AG10803 (cell line): ENCODE results near the gene TNFRSF1B.
A peak's percentile ranks its signal among the peaks of the same experiment; 100 is the strongest.

Source experiments
- DNase-seq: peaks from one replicate; pipeline ENCODE4 v3.0.0; 2010; ENCODE audit warnings: low read depth
- H3K4me3 ChIP-seq: 2 replicates; pipeline ENCODE4 v1.5.1; 2011; ENCODE audit warnings: mild to moderate bottlenecking, low read length, control low read depth
- TF ChIP-seq, protein P1 (sequence below): conservative IDR thresholded peaks from 2 replicates; pipeline ENCODE4 v1.5.1; 2011; ENCODE audit warnings: mild to moderate bottlenecking, low read length, control low read depth, inconsistent platforms

TNFRSF1B gene

GRCh38 chr1:12183095-12183794 is 16.5 kb downstream of the TNFRSF1B start:
- H3K4me3 ChIP-seq = no peak overlapping the region
- TF ChIP-seq, protein P1, sequence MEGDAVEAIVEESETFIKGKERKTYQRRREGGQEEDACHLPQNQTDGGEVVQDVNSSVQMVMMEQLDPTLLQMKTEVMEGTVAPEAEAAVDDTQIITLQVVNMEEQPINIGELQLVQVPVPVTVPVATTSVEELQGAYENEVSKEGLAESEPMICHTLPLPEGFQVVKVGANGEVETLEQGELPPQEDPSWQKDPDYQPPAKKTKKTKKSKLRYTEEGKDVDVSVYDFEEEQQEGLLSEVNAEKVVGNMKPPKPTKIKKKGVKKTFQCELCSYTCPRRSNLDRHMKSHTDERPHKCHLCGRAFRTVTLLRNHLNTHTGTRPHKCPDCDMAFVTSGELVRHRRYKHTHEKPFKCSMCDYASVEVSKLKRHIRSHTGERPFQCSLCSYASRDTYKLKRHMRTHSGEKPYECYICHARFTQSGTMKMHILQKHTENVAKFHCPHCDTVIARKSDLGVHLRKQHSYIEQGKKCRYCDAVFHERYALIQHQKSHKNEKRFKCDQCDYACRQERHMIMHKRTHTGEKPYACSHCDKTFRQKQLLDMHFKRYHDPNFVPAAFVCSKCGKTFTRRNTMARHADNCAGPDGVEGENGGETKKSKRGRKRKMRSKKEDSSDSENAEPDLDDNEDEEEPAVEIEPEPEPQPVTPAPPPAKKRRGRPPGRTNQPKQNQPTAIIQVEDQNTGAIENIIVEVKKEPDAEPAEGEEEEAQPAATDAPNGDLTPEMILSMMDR = no peak
- DNase-seq = no peak

DNA sequence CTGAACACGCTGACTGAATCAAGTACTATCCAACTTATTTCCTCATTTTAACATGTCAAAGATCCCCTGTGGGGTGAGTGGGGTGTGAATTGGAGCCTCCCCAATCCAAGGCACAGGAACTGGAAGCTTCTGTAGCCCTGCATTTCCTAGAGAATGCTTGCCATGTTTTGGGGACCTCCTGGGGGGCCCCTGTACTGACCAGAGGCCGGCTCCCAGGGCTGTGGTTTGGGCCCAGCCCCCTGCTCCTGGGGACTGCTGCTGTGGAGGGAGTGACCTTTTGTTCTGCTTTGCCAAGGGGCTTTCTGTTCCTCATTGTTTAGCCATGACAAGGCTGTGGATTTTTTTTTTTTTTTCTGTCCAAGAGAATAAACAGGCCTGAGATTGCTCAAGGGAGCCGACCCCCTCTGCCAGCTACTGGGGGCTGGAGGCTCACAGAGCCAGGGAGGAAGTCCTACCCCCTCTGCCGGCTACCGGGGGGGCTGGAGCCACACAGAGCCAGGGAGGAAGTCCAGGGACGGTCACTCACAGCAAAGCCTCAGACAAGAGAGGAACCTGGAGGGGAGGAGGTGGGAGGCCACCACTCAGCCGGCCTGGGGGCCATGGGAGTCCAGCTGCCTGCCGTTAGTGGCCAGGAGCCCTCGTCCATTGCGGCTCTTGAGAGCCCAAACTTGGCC is 17.4 kb downstream of the TNFRSF1B start:
- TF ChIP-seq, protein P1 = peak; percentile 38
- DNase-seq = peak; percentile 83
- H3K4me3 ChIP-seq = no peak overlapping the region

- DNase-seq = no peak
- H3K4me3 ChIP-seq = no peak overlapping the region
- TF ChIP-seq, protein P1 = no peak
Observed at GRCh38 chr1:12185036-12185917, 18.5 kb downstream of the TNFRSF1B start.

GRCh38 chr1:12185918-12186678 is 19.3 kb downstream of the TNFRSF1B start:
- no peak for DNase-seq
- no peak overlapping the region for H3K4me3 ChIP-seq
- TF ChIP-seq, protein P1 = no peak

- no peak overlapping the region for H3K4me3 ChIP-seq
- TF ChIP-seq, protein P1 = no peak
- DNase-seq = no peak
Observed at GRCh38 chr1:12186679-12186985, 19.8 kb downstream of the TNFRSF1B start.

DNA sequence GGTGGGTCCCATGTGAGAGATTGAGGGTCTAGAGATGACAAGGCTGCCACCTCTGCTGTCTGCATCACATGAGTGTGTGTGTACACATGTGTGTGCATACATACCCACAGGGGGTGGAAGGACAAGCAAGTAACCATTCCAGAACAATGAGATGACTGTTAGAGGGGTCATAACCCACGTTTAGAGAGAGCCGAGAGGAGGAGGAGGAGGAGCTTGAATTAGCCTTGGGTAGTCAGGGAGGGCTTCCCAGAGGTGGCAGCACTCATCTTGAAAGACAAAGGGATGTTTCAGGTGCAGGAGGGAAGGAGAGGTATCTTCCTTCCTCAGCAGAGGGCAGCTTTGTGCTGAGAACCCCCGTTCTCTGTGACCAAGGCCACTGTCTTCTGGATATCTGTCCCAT is 21.3 kb downstream of the TNFRSF1B start:
- no peak overlapping the region for H3K4me3 ChIP-seq
- TF ChIP-seq, protein P1 = no peak
- DNase-seq = no peak
